Osteocyte (in vitro differentiated cells): ENCODE data around the gene MBP. TPM values are rescaled to one million over a fixed set of nuclear protein-coding genes. Genes with fewer than 3 reads are reported as not detected.

Experiments used
- DNase-seq: peaks from one replicate; pipeline ENCODE4 v3.0.0; 2021; ENCODE audit warnings: mixed read lengths; ENCODE audit not compliant: unreplicated experiment; ENCODE audit errors: extremely low spot score
- H3K27ac Mint-ChIP-seq: one replicate; pipeline ENCODE4 v1.8.0; 2021; ENCODE audit warnings: mild to moderate bottlenecking, mixed read lengths; ENCODE audit not compliant: unreplicated experiment
- H3K27me3 Mint-ChIP-seq: one replicate; pipeline ENCODE4 v1.8.0; 2021; ENCODE audit warnings: mixed read lengths; ENCODE audit not compliant: unreplicated experiment
- H3K36me3 Mint-ChIP-seq: one replicate; pipeline ENCODE4 v1.8.0; 2021; ENCODE audit warnings: mixed read lengths; ENCODE audit not compliant: unreplicated experiment
- H3K4me1 Mint-ChIP-seq: one replicate; pipeline ENCODE4 v1.8.0; 2021; ENCODE audit warnings: mixed read lengths; ENCODE audit not compliant: unreplicated experiment
- H3K4me3 Mint-ChIP-seq: one replicate; pipeline ENCODE4 v1.8.0; 2021; ENCODE audit warnings: mild to moderate bottlenecking, moderate library complexity, mixed read lengths; ENCODE audit not compliant: unreplicated experiment
- H3K9me3 Mint-ChIP-seq: one replicate; pipeline ENCODE4 v1.8.0; 2021; ENCODE audit warnings: mixed read lengths; ENCODE audit not compliant: unreplicated experiment
- total RNA-seq: library from RNA; stranded (reverse); gene quantifications from 2 replicates; pipeline ENCODE4 v1.2.1, GENCODE V29; 2021
- TF ChIP-seq, protein P1 (sequence below): fragments of 200-600 bp; sonication (generic); IDR thresholded peaks from 2 replicates; pipeline ENCODE4 v1.5.0; 2021; ENCODE audit warnings: antibody characterized with exemption, mild to moderate bottlenecking, moderate library complexity

MBP gene
- total RNA-seq, 1 donor from 2014 or later = 18.6 TPM

DNA sequence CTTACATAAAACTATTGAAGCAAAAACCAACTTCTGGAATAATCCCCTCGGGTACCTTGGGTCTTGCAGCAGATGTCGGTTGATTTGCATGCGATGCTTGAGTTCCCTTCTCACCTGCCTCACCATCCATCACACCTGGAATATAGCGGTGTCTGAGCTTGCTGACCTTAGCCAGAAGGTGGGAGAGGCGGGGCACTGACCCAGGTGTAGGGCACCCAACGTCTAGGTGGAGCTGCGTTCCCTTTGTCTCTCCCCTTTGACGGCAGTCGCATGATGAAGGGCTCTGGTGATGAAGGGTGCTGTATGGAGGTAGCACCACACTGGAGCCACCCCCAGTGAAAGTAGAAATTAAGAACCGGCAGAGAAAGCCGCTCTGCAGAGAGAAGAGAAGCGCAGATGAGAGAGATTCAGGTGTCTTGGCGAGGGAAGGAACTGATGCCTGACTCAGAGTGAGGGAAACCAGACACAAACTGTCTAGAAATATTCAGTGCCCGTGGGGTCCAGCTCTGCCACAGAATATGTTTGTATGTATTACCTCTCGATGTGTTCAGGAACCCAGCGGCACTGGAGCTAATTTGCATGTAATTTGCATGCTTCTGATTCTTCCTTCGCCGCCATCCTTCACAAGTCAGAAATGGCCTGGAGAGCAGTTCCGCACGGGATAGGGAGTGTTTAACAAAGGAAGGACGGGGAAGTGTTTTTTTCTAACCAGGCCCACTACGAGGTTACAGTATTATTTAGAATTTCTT, 19.4 kb upstream of the MBP start:
- Mint-ChIP-seq H3K4me3 (no peak overlapping the region), H3K4me1 (peaks cover 8% of the 10 kb centered on the region), H3K9me3 (no peaks in the 10 kb centered on the region), H3K36me3 (no peaks in the 10 kb centered on the region), H3K27ac (no peak overlapping the region), H3K27me3 (peaks cover 20% of the 10 kb centered on the region)
- TF ChIP-seq, protein P1, sequence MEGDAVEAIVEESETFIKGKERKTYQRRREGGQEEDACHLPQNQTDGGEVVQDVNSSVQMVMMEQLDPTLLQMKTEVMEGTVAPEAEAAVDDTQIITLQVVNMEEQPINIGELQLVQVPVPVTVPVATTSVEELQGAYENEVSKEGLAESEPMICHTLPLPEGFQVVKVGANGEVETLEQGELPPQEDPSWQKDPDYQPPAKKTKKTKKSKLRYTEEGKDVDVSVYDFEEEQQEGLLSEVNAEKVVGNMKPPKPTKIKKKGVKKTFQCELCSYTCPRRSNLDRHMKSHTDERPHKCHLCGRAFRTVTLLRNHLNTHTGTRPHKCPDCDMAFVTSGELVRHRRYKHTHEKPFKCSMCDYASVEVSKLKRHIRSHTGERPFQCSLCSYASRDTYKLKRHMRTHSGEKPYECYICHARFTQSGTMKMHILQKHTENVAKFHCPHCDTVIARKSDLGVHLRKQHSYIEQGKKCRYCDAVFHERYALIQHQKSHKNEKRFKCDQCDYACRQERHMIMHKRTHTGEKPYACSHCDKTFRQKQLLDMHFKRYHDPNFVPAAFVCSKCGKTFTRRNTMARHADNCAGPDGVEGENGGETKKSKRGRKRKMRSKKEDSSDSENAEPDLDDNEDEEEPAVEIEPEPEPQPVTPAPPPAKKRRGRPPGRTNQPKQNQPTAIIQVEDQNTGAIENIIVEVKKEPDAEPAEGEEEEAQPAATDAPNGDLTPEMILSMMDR = no peak
- peak; percentile 44 for DNase-seq

DNA sequence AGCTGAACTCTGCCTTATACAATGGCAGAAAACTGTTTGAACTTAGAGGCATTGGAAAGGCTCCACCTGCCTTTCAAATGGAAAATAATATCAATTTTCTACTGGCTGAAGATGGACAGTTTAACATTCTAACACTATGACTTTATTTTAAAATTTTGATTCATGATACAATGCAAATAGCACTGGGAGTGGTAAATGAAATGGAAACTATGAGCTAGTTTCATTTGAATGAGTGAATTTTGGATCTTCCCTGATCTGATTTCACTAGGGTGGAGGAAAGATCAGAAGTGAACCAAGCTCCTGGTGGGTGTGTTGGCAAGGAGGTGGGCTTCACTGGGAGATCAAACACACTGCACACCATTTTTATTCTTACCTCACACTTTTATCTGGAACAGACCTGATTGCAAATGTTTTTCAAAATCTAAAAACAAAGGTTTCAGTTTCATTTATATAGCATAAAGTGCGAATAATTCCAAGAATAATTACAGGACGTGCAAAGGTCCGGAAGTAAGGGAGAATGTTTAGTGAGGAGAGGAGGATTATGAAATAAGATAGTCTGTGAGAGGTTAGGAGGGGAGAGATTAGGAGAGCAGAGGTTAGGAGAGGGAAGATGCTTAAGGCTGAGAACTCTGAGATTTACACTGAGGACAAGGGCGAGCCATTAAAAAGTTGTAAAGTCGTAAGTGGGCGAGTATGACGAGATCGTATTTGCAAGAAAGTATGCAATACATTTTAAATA, 18.6 kb upstream of the MBP start:
- no peak overlapping the region for H3K27ac Mint-ChIP-seq
- peaks cover 14% of the 10 kb centered on the region for H3K27me3 Mint-ChIP-seq
- TF ChIP-seq, protein P1 = no peak
- no peaks in the 10 kb centered on the region for H3K9me3 Mint-ChIP-seq
- H3K36me3 Mint-ChIP-seq = no peaks in the 10 kb centered on the region
- no peak overlapping the region for H3K4me3 Mint-ChIP-seq
- no peak for DNase-seq
- peaks cover 10% of the 10 kb centered on the region for H3K4me1 Mint-ChIP-seq

DNA sequence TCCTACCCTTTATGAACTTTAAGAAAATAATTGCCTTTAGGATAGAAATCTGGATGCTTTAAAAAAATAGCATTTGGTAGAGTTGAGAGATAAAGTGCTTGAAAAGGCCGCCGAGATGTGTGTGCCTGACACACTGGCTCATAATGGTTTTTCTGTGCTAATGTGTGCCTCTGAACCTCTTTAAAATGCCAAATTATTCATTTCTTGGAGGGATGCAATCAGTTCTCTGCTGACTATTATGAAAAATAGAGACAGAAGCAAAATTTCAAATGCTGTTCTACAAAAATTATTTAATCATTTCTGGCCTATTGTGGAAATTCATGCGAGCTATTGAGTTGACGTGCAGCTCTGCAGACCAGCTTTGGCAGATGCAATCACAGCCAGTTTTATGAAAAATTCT, 18.0 kb upstream of the MBP start:
- Mint-ChIP-seq H3K27ac (no peak overlapping the region), H3K9me3 (no peaks in the 10 kb centered on the region)

DNA sequence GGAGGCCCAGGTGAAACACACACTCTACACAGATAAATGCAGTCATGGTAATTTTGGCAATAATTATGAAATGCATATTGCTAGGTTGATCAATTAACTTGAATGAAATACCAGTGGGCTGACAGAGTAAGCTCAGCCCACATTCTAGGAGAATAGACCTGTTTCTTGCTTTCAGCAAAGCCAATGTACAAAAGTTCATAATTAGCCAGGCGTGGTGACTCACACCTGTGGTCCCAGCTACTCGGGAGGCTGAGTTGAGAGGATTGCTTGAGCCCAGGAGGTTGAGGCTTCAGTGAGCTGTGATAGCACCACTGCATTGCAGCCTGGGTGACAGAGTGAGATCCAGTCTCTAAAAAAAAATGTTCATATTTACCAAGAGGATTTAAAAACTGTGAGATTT, 15.7 kb upstream of the MBP start:
- H3K27ac Mint-ChIP-seq = no peak overlapping the region
- no peak for DNase-seq
- H3K27me3 Mint-ChIP-seq = peaks cover 14% of the 10 kb centered on the region
- no peak overlapping the region for H3K4me3 Mint-ChIP-seq
- TF ChIP-seq, protein P1 = no peak
- H3K36me3 Mint-ChIP-seq = no peaks in the 10 kb centered on the region
- H3K4me1 Mint-ChIP-seq = peaks cover 15% of the 10 kb centered on the region
- no peaks in the 10 kb centered on the region for H3K9me3 Mint-ChIP-seq

More for the DNA sequence above, 18.0 kb upstream of the MBP start:
- H3K36me3 Mint-ChIP-seq = no peaks in the 10 kb centered on the region
- TF ChIP-seq, protein P1 = no peak
- H3K4me1 Mint-ChIP-seq = peaks cover 15% of the 10 kb centered on the region
- DNase-seq = no peak
- no peak overlapping the region for H3K4me3 Mint-ChIP-seq
- peaks cover 14% of the 10 kb centered on the region for H3K27me3 Mint-ChIP-seq

DNA sequence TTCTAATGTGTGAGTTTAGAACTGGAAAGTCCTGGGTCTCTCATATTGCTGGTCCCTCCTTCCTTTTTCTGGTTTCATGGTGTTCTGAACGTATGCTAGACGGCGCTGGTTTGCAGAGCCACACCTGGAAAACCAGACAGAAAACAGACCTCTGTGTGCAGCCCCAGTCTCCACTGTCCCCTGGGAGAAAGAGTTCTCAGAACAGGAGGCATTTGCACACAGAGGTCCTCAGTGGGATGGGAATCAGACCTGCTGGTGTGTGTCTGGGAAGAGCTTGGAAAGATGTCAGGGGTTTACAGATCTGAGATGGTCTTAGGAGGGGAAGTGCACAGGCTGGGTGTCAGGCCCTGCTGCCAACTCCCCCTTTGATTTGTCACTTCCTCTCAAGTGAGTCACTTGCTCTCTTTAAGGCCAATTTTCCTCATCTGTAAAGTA, 14.9 kb upstream of the MBP start:
- TF ChIP-seq, protein P1 = no peak
- Mint-ChIP-seq H3K4me3 (no peak overlapping the region), H3K27me3 (peaks cover 12% of the 10 kb centered on the region), H3K36me3 (peaks cover 3% of the 10 kb centered on the region), H3K9me3 (peaks cover 5% of the 10 kb centered on the region), H3K4me1 (peaks cover 15% of the 10 kb centered on the region), H3K27ac (no peak overlapping the region)
- DNase-seq = peak; percentile 42
